ENCODE results near the gene SVOPL.

DNA sequence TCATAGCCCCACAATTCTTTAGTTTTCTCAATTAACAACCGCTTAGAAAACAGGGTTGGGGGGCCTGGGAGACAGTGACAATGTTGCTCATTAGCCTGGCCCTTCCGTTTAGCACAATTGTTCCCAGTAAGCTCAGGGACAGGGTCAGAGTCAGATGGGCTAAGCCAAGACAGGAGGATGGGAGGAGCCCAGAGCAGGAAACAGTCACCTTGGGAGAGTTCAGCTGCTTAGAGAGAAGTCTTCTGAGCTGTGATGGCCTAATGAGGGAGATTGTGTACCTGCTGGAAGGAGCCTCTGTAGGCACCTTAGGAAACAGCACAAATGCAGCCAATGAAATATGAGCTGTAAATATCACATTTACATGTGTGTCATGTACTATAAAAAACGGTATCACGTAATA is 35.9 kb downstream of the SVOPL start:
- TF ChIP-seq, protein P1, sequence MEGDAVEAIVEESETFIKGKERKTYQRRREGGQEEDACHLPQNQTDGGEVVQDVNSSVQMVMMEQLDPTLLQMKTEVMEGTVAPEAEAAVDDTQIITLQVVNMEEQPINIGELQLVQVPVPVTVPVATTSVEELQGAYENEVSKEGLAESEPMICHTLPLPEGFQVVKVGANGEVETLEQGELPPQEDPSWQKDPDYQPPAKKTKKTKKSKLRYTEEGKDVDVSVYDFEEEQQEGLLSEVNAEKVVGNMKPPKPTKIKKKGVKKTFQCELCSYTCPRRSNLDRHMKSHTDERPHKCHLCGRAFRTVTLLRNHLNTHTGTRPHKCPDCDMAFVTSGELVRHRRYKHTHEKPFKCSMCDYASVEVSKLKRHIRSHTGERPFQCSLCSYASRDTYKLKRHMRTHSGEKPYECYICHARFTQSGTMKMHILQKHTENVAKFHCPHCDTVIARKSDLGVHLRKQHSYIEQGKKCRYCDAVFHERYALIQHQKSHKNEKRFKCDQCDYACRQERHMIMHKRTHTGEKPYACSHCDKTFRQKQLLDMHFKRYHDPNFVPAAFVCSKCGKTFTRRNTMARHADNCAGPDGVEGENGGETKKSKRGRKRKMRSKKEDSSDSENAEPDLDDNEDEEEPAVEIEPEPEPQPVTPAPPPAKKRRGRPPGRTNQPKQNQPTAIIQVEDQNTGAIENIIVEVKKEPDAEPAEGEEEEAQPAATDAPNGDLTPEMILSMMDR (IDR thresholded peaks at IDR 0.05): no peak
- TF ChIP-seq POLR2AphosphoS5 (IDR thresholded peaks at IDR 0.05; ENCODE audit: low read depth, low read length) (no peak), SIN3A (IDR thresholded peaks at IDR 0.05; ENCODE audit: borderline replicate concordance, insufficient read depth, low read depth, low read length) (no peak), TCF7L2 (IDR thresholded peaks at IDR 0.05; ENCODE audit: low read depth, low read length) (no peak)
- TF ChIP-seq, protein P2, sequence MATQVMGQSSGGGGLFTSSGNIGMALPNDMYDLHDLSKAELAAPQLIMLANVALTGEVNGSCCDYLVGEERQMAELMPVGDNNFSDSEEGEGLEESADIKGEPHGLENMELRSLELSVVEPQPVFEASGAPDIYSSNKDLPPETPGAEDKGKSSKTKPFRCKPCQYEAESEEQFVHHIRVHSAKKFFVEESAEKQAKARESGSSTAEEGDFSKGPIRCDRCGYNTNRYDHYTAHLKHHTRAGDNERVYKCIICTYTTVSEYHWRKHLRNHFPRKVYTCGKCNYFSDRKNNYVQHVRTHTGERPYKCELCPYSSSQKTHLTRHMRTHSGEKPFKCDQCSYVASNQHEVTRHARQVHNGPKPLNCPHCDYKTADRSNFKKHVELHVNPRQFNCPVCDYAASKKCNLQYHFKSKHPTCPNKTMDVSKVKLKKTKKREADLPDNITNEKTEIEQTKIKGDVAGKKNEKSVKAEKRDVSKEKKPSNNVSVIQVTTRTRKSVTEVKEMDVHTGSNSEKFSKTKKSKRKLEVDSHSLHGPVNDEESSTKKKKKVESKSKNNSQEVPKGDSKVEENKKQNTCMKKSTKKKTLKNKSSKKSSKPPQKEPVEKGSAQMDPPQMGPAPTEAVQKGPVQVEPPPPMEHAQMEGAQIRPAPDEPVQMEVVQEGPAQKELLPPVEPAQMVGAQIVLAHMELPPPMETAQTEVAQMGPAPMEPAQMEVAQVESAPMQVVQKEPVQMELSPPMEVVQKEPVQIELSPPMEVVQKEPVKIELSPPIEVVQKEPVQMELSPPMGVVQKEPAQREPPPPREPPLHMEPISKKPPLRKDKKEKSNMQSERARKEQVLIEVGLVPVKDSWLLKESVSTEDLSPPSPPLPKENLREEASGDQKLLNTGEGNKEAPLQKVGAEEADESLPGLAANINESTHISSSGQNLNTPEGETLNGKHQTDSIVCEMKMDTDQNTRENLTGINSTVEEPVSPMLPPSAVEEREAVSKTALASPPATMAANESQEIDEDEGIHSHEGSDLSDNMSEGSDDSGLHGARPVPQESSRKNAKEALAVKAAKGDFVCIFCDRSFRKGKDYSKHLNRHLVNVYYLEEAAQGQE (IDR thresholded peaks at IDR 0.05; ENCODE audit: insufficient read depth in 1 of 2, low read depth in 2 of 2, low read length in 1 of 2): no peak
